GM23338 (cell line): ENCODE results near the gene TMCO1. TPM values are rescaled to one million over a fixed set of nuclear protein-coding genes. Genes with fewer than 3 reads are reported as not detected.

ENCODE experiments used
- ATAC-seq: fragments of 200-7000 bp; cut with Tn5 transposase; 3 replicates; pipeline ENCODE4 v1.9.1; 2020
- DNase-seq: peaks from one replicate; pipeline ENCODE4 v3.0.0-alpha.2; 2015; ENCODE audit warnings: low spot score
- H2AFZ ChIP-seq: fragments of 200-600 bp; sonication (generic); 2 replicates; pipeline ENCODE4 v1.8.0; 2016; ENCODE audit warnings: antibody characterized with exemption, mild to moderate bottlenecking, moderate library complexity
- H3F3A ChIP-seq: fragments of 200-600 bp; sonication (generic); replicated peaks from 2 replicates; pipeline ENCODE4 v1.8.0; 2017; ENCODE audit warnings: antibody characterized with exemption, mixed run types, low read depth
- H3K27ac ChIP-seq: fragments of 200-600 bp; sonication (generic); 2 replicates; pipeline ENCODE4 v1.6.1; 2016; ENCODE audit warnings: low read depth
- H3K27me3 ChIP-seq: fragments of 200-600 bp; sonication (generic); 2 replicates; pipeline ENCODE4 v1.8.0; 2016; ENCODE audit warnings: mild to moderate bottlenecking, mixed run types, moderate library complexity; ENCODE audit not compliant: insufficient read depth
- H3K36me3 ChIP-seq: fragments of 200-600 bp; sonication (generic); 2 replicates; pipeline ENCODE4 v1.8.0; 2016; ENCODE audit warnings: mild to moderate bottlenecking; ENCODE audit not compliant: insufficient read depth
- H3K4me1 ChIP-seq: fragments of 200-600 bp; sonication (generic); 2 replicates; pipeline ENCODE4 v1.8.0; 2016; ENCODE audit warnings: mild to moderate bottlenecking, moderate library complexity; ENCODE audit not compliant: insufficient read depth
- H3K4me2 ChIP-seq: fragments of 200-600 bp; sonication (generic); 2 replicates; pipeline ENCODE4 v1.7.1; 2017; ENCODE audit warnings: mixed run types
- H3K4me3 ChIP-seq: fragments of 200-600 bp; sonication (generic); 2 replicates; pipeline ENCODE4 v1.6.1; 2016; ENCODE audit warnings: mixed run types
- H3K79me2 ChIP-seq: fragments of 200-600 bp; sonication (generic); replicated peaks from 2 replicates; pipeline ENCODE4 v1.8.0; 2017; ENCODE audit warnings: mild to moderate bottlenecking; ENCODE audit not compliant: insufficient read depth
- H3K9me2 ChIP-seq: fragments of 200-600 bp; sonication (generic); 2 replicates; pipeline ENCODE4 v1.8.0; 2017; ENCODE audit not compliant: insufficient read depth
- H4K20me1 ChIP-seq: fragments of 200-600 bp; sonication (generic); replicated peaks from 2 replicates; pipeline ENCODE4 v1.8.0; 2017; ENCODE audit warnings: mild to moderate bottlenecking; ENCODE audit not compliant: insufficient read depth
- H3K27ac Mint-ChIP-seq: 2 replicates; pipeline ENCODE4 v1.8.0; 2020; ENCODE audit warnings: inconsistent platforms, mild to moderate bottlenecking, moderate library complexity, mixed read lengths
- H3K27me3 Mint-ChIP-seq: 3 replicates; pipeline ENCODE4 v1.8.0; 2022; ENCODE audit warnings: low read depth, mild to moderate bottlenecking, moderate library complexity, mixed read lengths, inconsistent platforms; ENCODE audit not compliant: insufficient read depth, poor library complexity
- H3K36me3 Mint-ChIP-seq: 3 replicates; pipeline ENCODE4 v1.8.0; 2021; ENCODE audit warnings: low read depth, mild to moderate bottlenecking, inconsistent platforms, moderate library complexity, mixed read lengths
- H3K4me1 Mint-ChIP-seq: 3 replicates; pipeline ENCODE4 v1.8.0; 2020; ENCODE audit warnings: mild to moderate bottlenecking, inconsistent platforms, mixed read lengths
- H3K4me3 Mint-ChIP-seq: 3 replicates; pipeline ENCODE4 v1.8.0; 2021; ENCODE audit warnings: moderate library complexity, mild to moderate bottlenecking, inconsistent platforms, mixed read lengths
- H3K9me3 Mint-ChIP-seq: 3 replicates; pipeline ENCODE4 v1.8.0; 2020; ENCODE audit warnings: moderate library complexity, mild to moderate bottlenecking, inconsistent platforms, mixed read lengths
- CREB1 ChIP-seq: fragments of 250-450 bp; sonication (Bioruptor Pico); IDR thresholded peaks from 2 replicates; pipeline ENCODE4 v1.5.0; 2020; ENCODE audit warnings: low read depth, mild to moderate bottlenecking, moderate library complexity
- ETS1 ChIP-seq: IDR thresholded peaks from 2 replicates; pipeline ENCODE4 v1.6.1; 2016; ENCODE audit warnings: antibody characterized with exemption
- EZH2 ChIP-seq: fragments of 200-600 bp; sonication (generic); IDR thresholded peaks from one replicate; pipeline ENCODE4 v1.8.0; 2017; ENCODE audit warnings: antibody characterized with exemption, mild to moderate bottlenecking, low read depth; ENCODE audit not compliant: unreplicated experiment
- EZH2phosphoT487 ChIP-seq: fragments of 200-600 bp; sonication (generic); IDR thresholded peaks from one replicate; pipeline ENCODE4 v1.8.1; 2018; ENCODE audit warnings: antibody characterized with exemption; ENCODE audit not compliant: unreplicated experiment
- JUNB ChIP-seq: IDR thresholded peaks from one replicate; pipeline ENCODE4 v1.6.1; 2016; ENCODE audit warnings: antibody characterized with exemption; ENCODE audit not compliant: unreplicated experiment
- NANOG ChIP-seq: IDR thresholded peaks from 2 replicates; pipeline ENCODE4 v1.6.1; 2016; ENCODE audit warnings: antibody characterized with exemption, borderline replicate concordance
- POLR2AphosphoS5 ChIP-seq: IDR thresholded peaks from 2 replicates; pipeline ENCODE4 v1.6.1; 2016; ENCODE audit warnings: antibody characterized with exemption, low read depth
- STAT1 ChIP-seq: IDR thresholded peaks from one replicate; pipeline ENCODE4 v1.6.1; 2016; ENCODE audit warnings: antibody characterized with exemption; ENCODE audit not compliant: unreplicated experiment
- ZNF114 ChIP-seq: fragments of 250-450 bp; sonication (Bioruptor Pico); IDR thresholded peaks from 2 replicates; pipeline ENCODE4 v1.5.0; 2020; ENCODE audit warnings: mild to moderate bottlenecking, moderate library complexity
- ZNF331 ChIP-seq: fragments of 250-450 bp; sonication (Bioruptor Pico); IDR thresholded peaks from 2 replicates; pipeline ENCODE4 v1.5.0; 2020; ENCODE audit warnings: low read depth, mild to moderate bottlenecking, moderate library complexity
- ZNF462 ChIP-seq: fragments of 250-450 bp; sonication (Bioruptor Pico); IDR thresholded peaks from 2 replicates; pipeline ENCODE4 v1.5.0; 2020; ENCODE audit warnings: mild to moderate bottlenecking, moderate library complexity
- polyA plus RNA-seq: library from polyadenylated mRNA; unstranded; fragments of >200 nt; fragmentation: Nextera tagmentation; extraction: Ambion mirVana; gene quantifications from 2 replicates; pipeline ENCODE4 v1.2.1, GENCODE V29; 2016
- total RNA-seq: library from RNA; depleted of rRNA; stranded (reverse); fragments of >200 nt; shearing (Covaris generic); gene quantifications from 2 replicates; pipeline ENCODE4 v1.2.3, GENCODE V29; 2014
- TF ChIP-seq, protein P1 (sequence below), 2 experiments: fragments of 200-600 bp in 1 of 2; sonication (generic) in 1 of 2; conservative IDR thresholded peaks; 2 replicates each; pipeline versions ENCODE4 v1.5.1 to v1.6.1; 2016 to 2017; ENCODE audit warnings: antibody characterized with exemption in 2 of 2, low read depth in 2 of 2, mild to moderate bottlenecking in 2 of 2, moderate library complexity in 1 of 2
- TF ChIP-seq, protein P2 (sequence below): IDR thresholded peaks from one replicate; pipeline ENCODE4 v1.6.1; 2018; ENCODE audit warnings: antibody characterized with exemption; ENCODE audit not compliant: unreplicated experiment

Gene TMCO1
- total and polyA plus RNA-seq, 2 experiments from 2014 or later: 38.3 to 116 TPM

DNA sequence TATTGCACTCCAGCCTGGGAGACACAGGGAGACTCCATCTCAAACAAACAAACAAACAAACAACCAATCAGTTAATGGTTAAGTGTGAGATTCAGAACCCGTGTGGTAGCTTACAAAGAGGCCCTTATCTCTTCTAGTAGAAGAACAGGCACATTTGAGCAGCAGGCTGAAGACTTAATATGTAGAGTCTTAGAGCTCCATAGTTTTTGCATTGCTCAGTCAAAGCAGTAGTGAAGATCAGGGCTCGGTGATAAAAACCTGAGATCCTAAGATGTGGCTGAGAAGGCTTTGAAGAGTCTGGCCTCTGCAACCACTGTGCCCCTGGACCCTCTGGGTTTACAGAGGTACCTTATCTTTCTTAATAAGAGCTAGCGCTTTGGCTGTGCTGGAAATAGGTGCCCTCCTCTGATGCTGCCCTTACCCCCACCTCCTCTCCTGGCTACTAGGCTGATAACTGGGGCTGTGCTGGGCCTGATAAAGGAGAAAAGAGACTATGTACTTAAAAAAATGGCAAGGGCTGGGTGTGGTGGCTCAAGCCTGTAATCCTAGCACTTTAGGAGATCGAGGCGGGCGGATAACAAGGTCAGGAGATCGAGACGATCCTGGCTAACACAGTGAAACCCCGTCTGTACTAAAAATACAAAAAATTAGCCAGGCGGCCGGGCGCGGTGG lies 48.3 kb upstream of the TMCO1 start:
- no peak for ATAC-seq
- no peaks in the 10 kb centered on the region for H3K4me1 ChIP-seq
- Mint-ChIP-seq H3K27me3 (no peaks in the 10 kb centered on the region), H3K4me1 (no peaks in the 10 kb centered on the region), H3K27ac (no peak overlapping the region), H3K36me3 (no peaks in the 10 kb centered on the region), H3K4me3 (no peak overlapping the region), H3K9me3 (no peaks in the 10 kb centered on the region)
- H3F3A ChIP-seq: no peaks in the 10 kb centered on the region
- no peak overlapping the region for H3K4me3 ChIP-seq
- no peaks in the 10 kb centered on the region for H4K20me1 ChIP-seq
- TF ChIP-seq STAT1: no peak
- no peak for TF ChIP-seq EZH2phosphoT487
- no peak for TF ChIP-seq POLR2AphosphoS5
- TF ChIP-seq, protein P1, sequence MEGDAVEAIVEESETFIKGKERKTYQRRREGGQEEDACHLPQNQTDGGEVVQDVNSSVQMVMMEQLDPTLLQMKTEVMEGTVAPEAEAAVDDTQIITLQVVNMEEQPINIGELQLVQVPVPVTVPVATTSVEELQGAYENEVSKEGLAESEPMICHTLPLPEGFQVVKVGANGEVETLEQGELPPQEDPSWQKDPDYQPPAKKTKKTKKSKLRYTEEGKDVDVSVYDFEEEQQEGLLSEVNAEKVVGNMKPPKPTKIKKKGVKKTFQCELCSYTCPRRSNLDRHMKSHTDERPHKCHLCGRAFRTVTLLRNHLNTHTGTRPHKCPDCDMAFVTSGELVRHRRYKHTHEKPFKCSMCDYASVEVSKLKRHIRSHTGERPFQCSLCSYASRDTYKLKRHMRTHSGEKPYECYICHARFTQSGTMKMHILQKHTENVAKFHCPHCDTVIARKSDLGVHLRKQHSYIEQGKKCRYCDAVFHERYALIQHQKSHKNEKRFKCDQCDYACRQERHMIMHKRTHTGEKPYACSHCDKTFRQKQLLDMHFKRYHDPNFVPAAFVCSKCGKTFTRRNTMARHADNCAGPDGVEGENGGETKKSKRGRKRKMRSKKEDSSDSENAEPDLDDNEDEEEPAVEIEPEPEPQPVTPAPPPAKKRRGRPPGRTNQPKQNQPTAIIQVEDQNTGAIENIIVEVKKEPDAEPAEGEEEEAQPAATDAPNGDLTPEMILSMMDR (conservative IDR thresholded peaks at IDR 0.05; ENCODE audit: low read depth in 2 of 2): no peak
- no peak for TF ChIP-seq CREB1 (CRISPR knock-in tag)
- no peak for TF ChIP-seq ZNF462 (CRISPR knock-in tag)
- no peak for TF ChIP-seq JUNB
- TF ChIP-seq EZH2: no peak
- TF ChIP-seq, protein P2, sequence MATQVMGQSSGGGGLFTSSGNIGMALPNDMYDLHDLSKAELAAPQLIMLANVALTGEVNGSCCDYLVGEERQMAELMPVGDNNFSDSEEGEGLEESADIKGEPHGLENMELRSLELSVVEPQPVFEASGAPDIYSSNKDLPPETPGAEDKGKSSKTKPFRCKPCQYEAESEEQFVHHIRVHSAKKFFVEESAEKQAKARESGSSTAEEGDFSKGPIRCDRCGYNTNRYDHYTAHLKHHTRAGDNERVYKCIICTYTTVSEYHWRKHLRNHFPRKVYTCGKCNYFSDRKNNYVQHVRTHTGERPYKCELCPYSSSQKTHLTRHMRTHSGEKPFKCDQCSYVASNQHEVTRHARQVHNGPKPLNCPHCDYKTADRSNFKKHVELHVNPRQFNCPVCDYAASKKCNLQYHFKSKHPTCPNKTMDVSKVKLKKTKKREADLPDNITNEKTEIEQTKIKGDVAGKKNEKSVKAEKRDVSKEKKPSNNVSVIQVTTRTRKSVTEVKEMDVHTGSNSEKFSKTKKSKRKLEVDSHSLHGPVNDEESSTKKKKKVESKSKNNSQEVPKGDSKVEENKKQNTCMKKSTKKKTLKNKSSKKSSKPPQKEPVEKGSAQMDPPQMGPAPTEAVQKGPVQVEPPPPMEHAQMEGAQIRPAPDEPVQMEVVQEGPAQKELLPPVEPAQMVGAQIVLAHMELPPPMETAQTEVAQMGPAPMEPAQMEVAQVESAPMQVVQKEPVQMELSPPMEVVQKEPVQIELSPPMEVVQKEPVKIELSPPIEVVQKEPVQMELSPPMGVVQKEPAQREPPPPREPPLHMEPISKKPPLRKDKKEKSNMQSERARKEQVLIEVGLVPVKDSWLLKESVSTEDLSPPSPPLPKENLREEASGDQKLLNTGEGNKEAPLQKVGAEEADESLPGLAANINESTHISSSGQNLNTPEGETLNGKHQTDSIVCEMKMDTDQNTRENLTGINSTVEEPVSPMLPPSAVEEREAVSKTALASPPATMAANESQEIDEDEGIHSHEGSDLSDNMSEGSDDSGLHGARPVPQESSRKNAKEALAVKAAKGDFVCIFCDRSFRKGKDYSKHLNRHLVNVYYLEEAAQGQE: no peak
- TF ChIP-seq ETS1: no peak
- TF ChIP-seq ZNF331 (CRISPR knock-in tag): no peak
- no peak for TF ChIP-seq ZNF114
- TF ChIP-seq NANOG: no peak
- no peaks in the 10 kb centered on the region for H3K27me3 ChIP-seq
- H3K27ac ChIP-seq: no peak overlapping the region
- no peak overlapping the region for H3K4me2 ChIP-seq
- no peak for DNase-seq
- H3K79me2 ChIP-seq: no peaks in the 10 kb centered on the region
- H3K36me3 ChIP-seq: no peaks in the 10 kb centered on the region
- peak overlapping the region; percentile 38 for H2AFZ ChIP-seq
- H3K9me2 ChIP-seq: no peaks in the 10 kb centered on the region
